ENCODE measurements around the gene PGAP3.
A peak's percentile ranks its signal among the peaks of the same experiment; 100 is the strongest.

Gene PGAP3

DNA sequence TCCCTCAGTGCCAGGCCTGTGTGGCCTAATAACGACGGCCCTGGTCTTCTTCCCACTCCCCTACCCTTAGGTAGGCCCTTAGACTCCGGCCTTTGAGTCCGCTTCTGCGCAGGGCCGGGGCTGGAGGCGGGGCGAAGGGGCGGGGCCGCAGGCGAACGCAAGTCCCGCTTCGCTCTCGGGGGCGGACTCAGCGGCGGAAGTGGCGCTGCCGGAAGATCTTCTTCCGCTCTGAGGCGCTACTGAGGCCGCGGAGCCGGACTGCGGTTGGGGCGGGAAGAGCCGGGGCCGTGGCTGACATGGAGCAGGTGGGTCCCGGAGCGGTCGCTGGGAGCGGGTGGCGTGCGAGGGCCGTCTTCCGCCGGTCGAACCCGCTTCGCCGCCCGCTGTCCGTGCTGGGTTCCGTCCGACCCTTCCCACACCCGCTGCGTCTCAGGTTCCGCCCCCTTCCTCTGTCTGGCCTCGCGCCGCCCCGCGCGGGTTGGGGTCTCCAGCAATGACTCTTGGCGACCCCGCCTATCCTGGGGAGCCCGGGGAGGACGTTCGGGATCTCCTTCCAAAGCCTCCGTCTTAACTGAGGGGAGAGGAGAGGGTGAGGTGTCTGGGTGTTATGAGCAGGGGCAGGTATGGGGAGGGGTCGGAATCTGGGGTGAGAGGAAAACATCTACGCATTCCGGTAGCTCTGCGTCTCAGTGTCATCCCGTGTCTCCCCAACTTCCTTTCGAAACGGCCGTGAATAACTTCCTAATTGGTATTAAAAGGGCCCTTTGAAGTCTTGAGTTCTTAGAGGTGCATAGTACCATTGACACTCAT is 50.7 kb downstream of the PGAP3 start, which contains the start of gene STARD3:
Gene STARD3 (plus strand): TSS at position 218 of the 810 bp plus-strand sequence. CDS start 16,388 bp downstream, outside the sequence.
- peak; percentile 87 for DNase-seq (ENCODE audit: low spot score)

- no peak for DNase-seq (ENCODE audit: low spot score)
Observed at GRCh38 chr17:39636587-39636926, 51.3 kb downstream of the PGAP3 start.

DNA sequence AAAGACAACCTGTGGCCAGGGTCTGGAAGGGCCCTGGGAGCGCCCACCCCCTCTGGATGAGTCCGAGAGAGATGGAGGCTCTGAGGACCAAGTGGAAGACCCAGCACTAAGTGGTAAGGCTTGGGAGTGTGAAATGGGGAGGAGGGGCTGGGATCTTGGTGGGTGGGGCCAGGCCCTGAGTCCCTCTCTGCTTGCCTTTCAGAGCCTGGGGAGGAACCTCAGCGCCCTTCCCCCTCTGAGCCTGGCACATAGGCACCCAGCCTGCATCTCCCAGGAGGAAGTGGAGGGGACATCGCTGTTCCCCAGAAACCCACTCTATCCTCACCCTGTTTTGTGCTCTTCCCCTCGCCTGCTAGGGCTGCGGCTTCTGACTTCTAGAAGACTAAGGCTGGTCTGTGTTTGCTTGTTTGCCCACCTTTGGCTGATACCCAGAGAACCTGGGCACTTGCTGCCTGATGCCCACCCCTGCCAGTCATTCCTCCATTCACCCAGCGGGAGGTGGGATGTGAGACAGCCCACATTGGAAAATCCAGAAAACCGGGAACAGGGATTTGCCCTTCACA is 52.2 kb downstream of the PGAP3 start:
- DNase-seq (ENCODE audit: low spot score), result no peak

- peak; percentile 66 for DNase-seq (ENCODE audit: low spot score)
Observed at GRCh38 chr17:39634384-39634871, 53.4 kb downstream of the PGAP3 start.

DNA sequence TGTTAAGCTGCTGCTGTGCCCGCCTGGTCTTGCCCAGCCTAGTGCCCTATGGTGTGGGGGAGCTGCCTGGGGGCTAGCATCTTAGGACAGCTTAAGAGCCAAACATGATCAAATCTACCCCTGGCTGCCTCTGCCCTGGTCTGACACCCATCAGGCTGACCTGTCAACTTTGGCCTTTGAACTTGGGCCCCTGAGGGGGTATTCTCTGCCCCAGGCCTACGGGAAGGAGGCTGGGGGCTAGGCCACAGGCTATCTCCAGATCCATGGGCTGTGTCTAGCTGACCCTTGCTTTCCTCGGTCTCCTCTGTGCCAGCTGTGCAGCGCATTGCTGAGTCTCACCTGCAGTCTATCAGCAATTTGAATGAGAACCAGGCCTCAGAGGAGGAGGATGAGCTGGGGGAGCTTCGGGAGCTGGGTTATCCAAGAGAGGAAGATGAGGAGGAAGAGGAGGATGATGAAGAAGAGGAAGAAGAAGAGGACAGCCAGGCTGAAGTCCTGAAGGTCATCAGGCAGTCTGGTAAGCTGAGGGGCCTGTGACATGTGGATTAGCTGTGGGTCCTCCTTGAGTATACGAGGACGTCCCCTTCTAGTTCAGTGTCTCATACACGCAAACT is 54.2 kb downstream of the PGAP3 start:
- no peak for DNase-seq (ENCODE audit: low spot score)

- DNase-seq (ENCODE audit: low spot score), result no peak
Observed at GRCh38 chr17:39632153-39632941, 55.5 kb downstream of the PGAP3 start.

GRCh38 chr17:39631403-39631802 is 56.5 kb downstream of the PGAP3 start:
- DNase-seq (ENCODE audit: low spot score), result no peak

- no peak for DNase-seq (ENCODE audit: low spot score)
Observed at GRCh38 chr17:39629898-39630297, 58.0 kb downstream of the PGAP3 start.

- DNase-seq (ENCODE audit: low spot score), result no peak
Observed at GRCh38 chr17:39629494-39629880, 58.4 kb downstream of the PGAP3 start.

- DNase-seq (ENCODE audit: low spot score), result no peak
Observed at GRCh38 chr17:39628655-39629493, 59.0 kb downstream of the PGAP3 start.

GRCh38 chr17:39627712-39628516 is 59.9 kb downstream of the PGAP3 start:
- no peak for DNase-seq (ENCODE audit: low spot score)

DNA sequence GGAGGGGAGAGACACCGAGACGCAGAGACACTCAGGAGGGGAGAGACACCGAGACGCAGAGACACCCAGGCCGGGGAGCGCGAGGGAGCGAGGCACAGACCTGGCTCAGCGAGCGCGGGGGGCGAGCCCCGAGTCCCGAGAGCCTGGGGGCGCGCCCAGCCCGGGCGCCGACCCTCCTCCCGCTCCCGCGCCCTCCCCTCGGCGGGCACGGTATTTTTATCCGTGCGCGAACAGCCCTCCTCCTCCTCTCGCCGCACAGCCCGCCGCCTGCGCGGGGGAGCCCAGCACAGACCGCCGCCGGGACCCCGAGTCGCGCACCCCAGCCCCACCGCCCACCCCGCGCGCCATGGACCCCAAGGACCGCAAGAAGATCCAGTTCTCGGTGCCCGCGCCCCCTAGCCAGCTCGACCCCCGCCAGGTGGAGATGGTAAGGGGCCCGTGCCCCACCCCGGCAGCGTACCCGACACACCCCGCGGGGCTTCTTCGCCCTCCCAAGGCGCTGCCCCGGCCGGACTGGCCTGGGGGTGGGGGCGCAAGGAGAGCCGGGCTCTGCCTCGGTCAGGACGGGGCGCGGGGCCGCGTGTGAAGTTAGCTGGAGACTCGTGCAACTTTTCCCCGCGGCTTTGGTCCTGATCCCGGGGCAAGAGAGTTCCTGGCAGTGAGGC is 60.7 kb downstream of the PGAP3 start:
- DNase-seq (ENCODE audit: low spot score), result no peak

DNA sequence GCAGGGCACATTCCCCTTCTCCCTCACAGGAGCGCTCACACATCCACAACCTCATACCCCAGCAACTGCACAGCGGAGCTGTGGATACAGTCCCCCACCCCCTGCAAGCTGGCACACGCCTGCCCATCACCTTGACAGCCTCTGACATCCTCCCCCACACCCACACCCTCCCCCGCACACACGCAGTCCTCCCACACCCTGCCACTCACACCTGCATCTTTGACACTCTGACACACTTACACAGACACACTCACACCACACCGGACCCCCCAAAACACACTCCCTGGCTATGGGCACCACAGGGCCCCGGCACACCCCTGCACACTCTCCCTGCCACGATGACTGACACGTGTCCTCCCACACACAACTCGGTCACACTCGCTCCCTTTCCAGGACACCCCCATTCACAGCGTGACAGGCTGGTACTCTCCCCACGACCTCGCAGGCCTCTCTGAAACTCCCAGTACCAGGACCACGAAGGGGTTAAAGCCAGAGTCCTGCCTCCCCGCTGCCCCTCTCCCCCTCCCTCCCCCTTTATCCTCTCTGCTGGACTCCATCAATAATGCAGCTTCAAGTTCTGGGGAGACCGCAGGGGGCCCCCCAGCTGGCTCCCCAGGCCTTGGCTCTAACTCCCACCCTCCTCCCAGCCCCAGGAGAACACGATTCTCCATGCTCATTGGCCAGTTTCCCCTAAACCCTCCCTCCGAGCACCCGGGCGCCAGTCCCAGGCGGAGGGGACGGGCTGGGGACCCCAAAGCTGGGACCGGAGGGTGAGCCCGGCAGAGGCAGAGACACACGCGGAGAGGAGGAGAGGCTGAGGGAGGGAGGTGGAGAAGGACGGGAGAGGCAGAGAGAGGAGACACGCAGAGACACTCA is 61.4 kb downstream of the PGAP3 start, which contains the start of gene PPP1R1B:
Gene PPP1R1B (plus strand): TSS at position 782 of the 876 bp plus-strand sequence. CDS start 441 bp downstream, outside the sequence.
- no peak for DNase-seq (ENCODE audit: low spot score)

GRCh38 chr17:39625198-39625785 is 62.6 kb downstream of the PGAP3 start:
- DNase-seq (ENCODE audit: low spot score), result no peak

DNA sequence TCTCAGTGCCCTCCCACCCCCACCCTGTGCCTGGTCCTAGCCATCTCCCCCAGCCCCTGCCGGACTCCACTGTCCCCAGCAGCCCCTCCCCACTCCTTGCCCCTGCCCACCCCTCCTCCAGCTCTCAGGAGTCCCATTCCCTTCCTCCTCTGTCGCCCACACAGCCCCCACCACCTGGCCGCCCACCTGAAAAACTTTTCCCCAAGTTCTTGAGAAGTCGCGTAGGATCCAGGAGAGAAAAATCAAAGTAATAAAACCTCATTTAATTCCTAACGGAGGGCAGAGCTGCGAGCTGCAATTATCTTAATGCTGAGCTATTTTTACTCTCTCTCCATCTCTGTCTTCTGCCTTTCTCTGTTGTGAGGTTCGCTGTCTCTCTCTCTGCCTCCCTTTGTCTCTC is 63.5 kb downstream of the PGAP3 start:
- no peak for DNase-seq (ENCODE audit: low spot score)

DNA sequence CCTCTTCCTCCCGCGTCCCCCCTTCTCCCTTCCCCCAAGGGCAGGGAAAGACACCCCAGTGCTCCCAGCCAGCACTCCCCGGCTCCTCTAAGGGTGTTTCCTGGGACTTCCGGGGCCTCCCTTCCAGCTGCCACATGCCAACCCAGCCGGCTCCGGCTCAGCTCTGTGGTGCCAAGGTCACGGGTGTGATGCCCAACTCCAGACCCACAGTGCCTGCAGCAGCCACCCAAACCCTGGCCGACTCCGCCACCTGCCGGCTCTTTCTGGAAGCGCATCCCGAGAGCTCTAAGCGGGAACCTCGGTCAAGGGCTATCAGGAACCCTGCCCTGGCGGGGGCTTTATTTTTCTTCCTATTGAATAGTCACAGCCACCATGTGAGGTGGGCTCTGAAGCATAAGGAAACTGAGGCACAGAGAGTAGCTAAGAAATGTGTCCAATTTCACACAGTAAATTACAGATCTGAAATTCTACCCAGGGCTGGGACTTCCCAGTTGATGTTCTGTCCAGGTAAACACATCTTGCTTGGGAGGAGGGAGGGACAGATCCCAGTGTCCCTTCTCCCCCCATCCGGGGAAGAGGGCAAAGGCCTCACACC is 64.4 kb downstream of the PGAP3 start:
- DNase-seq (ENCODE audit: low spot score), result peak; percentile 82

- DNase-seq (ENCODE audit: low spot score), result no peak
Observed at GRCh38 chr17:39622380-39623006, 65.4 kb downstream of the PGAP3 start.

Data from hematopoietic multipotent progenitor cell treated with erythropoietin and hydrocortisone succinate and interleukin-3 and kit ligand, for 17 days (in vitro differentiated cells).